ENCODE data around the gene WDR64.

DNA sequence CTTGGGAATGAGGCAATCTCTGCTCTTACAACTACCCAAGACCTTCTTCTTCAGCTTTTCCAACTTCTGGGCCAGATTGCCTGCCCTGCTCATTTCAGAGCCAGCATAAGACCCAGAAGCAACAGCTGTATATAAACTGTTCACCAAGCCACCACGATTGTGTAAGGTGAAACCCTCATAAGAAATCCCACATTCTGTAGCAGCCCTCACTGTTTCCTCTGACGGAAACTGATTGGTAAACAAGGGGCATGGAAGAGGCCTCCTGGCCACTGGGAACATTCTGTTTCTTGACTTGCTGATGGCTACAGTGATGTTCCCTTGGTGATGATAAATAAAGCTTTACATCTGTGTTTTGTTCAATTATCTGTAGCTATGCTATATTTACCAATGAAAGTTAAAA, 156.2 kb downstream of the WDR64 start:
- TF ChIP-seq, protein P1, sequence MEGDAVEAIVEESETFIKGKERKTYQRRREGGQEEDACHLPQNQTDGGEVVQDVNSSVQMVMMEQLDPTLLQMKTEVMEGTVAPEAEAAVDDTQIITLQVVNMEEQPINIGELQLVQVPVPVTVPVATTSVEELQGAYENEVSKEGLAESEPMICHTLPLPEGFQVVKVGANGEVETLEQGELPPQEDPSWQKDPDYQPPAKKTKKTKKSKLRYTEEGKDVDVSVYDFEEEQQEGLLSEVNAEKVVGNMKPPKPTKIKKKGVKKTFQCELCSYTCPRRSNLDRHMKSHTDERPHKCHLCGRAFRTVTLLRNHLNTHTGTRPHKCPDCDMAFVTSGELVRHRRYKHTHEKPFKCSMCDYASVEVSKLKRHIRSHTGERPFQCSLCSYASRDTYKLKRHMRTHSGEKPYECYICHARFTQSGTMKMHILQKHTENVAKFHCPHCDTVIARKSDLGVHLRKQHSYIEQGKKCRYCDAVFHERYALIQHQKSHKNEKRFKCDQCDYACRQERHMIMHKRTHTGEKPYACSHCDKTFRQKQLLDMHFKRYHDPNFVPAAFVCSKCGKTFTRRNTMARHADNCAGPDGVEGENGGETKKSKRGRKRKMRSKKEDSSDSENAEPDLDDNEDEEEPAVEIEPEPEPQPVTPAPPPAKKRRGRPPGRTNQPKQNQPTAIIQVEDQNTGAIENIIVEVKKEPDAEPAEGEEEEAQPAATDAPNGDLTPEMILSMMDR (optimal IDR thresholded peaks at IDR 0.05 in 1 of 3, IDR thresholded peaks at IDR 0.05 in 1 of 3, conservative IDR thresholded peaks at IDR 0.05 in 1 of 3; ENCODE audit: extremely low read depth in 1 of 3, insufficient read depth in 2 of 3, low read length in 3 of 3), result no peak
- TF ChIP-seq EZH2 (IDR thresholded peaks at IDR 0.05; ENCODE audit: low read length), result no peak
